ENCODE results near the gene FBP2.

GRCh38 chr9:94606646-94607422, 13.2 kb upstream of the FBP2 start:
- TF ChIP-seq, protein P1, sequence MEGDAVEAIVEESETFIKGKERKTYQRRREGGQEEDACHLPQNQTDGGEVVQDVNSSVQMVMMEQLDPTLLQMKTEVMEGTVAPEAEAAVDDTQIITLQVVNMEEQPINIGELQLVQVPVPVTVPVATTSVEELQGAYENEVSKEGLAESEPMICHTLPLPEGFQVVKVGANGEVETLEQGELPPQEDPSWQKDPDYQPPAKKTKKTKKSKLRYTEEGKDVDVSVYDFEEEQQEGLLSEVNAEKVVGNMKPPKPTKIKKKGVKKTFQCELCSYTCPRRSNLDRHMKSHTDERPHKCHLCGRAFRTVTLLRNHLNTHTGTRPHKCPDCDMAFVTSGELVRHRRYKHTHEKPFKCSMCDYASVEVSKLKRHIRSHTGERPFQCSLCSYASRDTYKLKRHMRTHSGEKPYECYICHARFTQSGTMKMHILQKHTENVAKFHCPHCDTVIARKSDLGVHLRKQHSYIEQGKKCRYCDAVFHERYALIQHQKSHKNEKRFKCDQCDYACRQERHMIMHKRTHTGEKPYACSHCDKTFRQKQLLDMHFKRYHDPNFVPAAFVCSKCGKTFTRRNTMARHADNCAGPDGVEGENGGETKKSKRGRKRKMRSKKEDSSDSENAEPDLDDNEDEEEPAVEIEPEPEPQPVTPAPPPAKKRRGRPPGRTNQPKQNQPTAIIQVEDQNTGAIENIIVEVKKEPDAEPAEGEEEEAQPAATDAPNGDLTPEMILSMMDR (IDR thresholded peaks at IDR 0.05; ENCODE audit: insufficient read depth, low read length, poor library complexity, severe bottlenecking), result no peak
- TF ChIP-seq EZH2phosphoT487 (conservative IDR thresholded peaks at IDR 0.05; ENCODE audit: low read length), result no peak

Measured in SU-DHL-6 (cell line).